Stimulated activated CD4-positive, alpha-beta T cell treated with anti-CD3 and anti-CD28 coated beads, Interleukin-4, amount 100 ng/mL, for 24 hours (primary cell): ENCODE data around the gene ATRIP.
"Not testable (repeated sequence)": the region's sequence is repeated elsewhere in the genome, so short reads cannot be mapped to it uniquely, and the experiment has no call there.

Source experiments
- DNase-seq: peaks from one replicate; pipeline ENCODE4 v3.0.0-alpha.2; 2020

Gene ATRIP

GRCh38 chr3:48439820-48440589, 6.5 kb upstream of the ATRIP start, which contains the start of the genes CCDC51 and TMA7:
Gene CCDC51, minus strand, starts transcription at chr3:48440119. Its CDS starts 4,991 bp downstream, at chr3:48435128.
Gene TMA7, plus strand, starts transcription at chr3:48440257. Its CDS starts 40 bp downstream, at chr3:48440297.
- peak; percentile 99 for DNase-seq

GRCh38 chr3:48440590-48440958, 6.0 kb upstream of the ATRIP start:
- DNase-seq: no peak

- DNase-seq: no peak
Observed at GRCh38 chr3:48441940-48442339, 4.6 kb upstream of the ATRIP start.

GRCh38 chr3:48445277-48445882, 1.2 kb upstream of the ATRIP start:
- DNase-seq: no peak

- DNase-seq: no peak
Observed at GRCh38 chr3:48446043-48446424, 503 bp upstream of the ATRIP start.

GRCh38 chr3:48451270-48451669, 4.7 kb downstream of the ATRIP start:
- DNase-seq: no peak

- no peak for DNase-seq
Observed at GRCh38 chr3:48456456-48456855, 9.9 kb downstream of the ATRIP start.

- DNase-seq: no peak
Observed at GRCh38 chr3:48459331-48459730, 12.8 kb downstream of the ATRIP start.

GRCh38 chr3:48459773-48460516, 13.4 kb downstream of the ATRIP start:
- no peak for DNase-seq

- no peak for DNase-seq
Observed at GRCh38 chr3:48460517-48460902, 14.0 kb downstream of the ATRIP start.

- not testable (repeated sequence) for DNase-seq
Observed at GRCh38 chr3:48461767-48462166, 15.2 kb downstream of the ATRIP start.

GRCh38 chr3:48463703-48464102, 17.2 kb downstream of the ATRIP start:
- no peak for DNase-seq

- no peak for DNase-seq
Observed at GRCh38 chr3:48464713-48465221, 18.2 kb downstream of the ATRIP start.

GRCh38 chr3:48465237-48465530, 18.6 kb downstream of the ATRIP start:
- no peak for DNase-seq

- peak; percentile 79 for DNase-seq
Observed at GRCh38 chr3:48465531-48466378, 19.2 kb downstream of the ATRIP start.

- peak; percentile 33 for DNase-seq
Observed at GRCh38 chr3:48466386-48467109, 20.0 kb downstream of the ATRIP start.

GRCh38 chr3:48467110-48467454, 20.5 kb downstream of the ATRIP start:
- no peak for DNase-seq

- DNase-seq: no peak
Observed at GRCh38 chr3:48467473-48468267, 21.1 kb downstream of the ATRIP start.

- no peak for DNase-seq
Observed at GRCh38 chr3:48468329-48468731, 21.8 kb downstream of the ATRIP start.

- no peak for DNase-seq
Observed at GRCh38 chr3:48469046-48469915, 22.7 kb downstream of the ATRIP start.
